ENCODE data around the gene CHRM4.

CHRM4 gene

DNA sequence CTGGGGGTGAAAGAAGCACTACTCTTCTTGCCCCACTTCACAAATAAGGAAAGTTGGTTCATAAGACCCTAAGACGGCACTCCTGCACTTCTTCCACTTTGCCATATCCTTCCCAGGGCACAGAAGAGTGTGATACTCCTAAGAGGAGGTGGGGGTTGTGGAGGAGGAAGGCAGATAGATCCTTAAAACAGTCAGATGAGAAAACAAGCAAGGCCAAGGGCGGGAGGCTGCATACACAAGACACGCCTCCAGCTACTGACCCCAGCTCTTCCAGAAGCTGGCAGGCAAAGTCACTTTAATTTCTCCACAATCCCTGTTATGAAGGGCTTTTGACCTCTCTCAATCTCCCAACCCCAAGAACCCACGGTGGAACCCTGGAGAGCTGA is 1.6 kb upstream of the CHRM4 start:
- DNase-seq (ENCODE audit: low spot score in 2 of 2) (no peak), ATAC-seq (replicated peaks; ENCODE audit: extremely low read depth, poor library complexity, severe bottlenecking) (no peak)
- Mint-ChIP-seq H3K4me1 (peaks cover 17% of the 10 kb centered on the region), H3K27ac (ENCODE audit: low read depth) (no peak overlapping the region), H3K4me3 (peak overlapping the region; percentile 75), H3K9me3 (no peaks in the 10 kb centered on the region), H3K36me3 (ENCODE audit: insufficient read depth) (peaks cover 14% of the 10 kb centered on the region), H3K27me3 (peaks cover 39% of the 10 kb centered on the region)

GRCh38 chr11:46392421-46393230 is 1.1 kb upstream of the CHRM4 start:
- peaks cover 23% of the 10 kb centered on the region for H3K4me1 Mint-ChIP-seq
- peaks cover 15% of the 10 kb centered on the region for H3K36me3 Mint-ChIP-seq (ENCODE audit: insufficient read depth)
- H3K4me3 Mint-ChIP-seq = peak overlapping the region; percentile 75
- DNase-seq (ENCODE audit: low spot score in 2 of 2) (peak; percentile 64 to 71), ATAC-seq (replicated peaks; ENCODE audit: extremely low read depth, poor library complexity, severe bottlenecking) (peak; percentile 72)
- H3K27ac Mint-ChIP-seq (ENCODE audit: low read depth) = no peak overlapping the region
- H3K27me3 Mint-ChIP-seq = peaks cover 45% of the 10 kb centered on the region
- H3K9me3 Mint-ChIP-seq = no peaks in the 10 kb centered on the region

DNA sequence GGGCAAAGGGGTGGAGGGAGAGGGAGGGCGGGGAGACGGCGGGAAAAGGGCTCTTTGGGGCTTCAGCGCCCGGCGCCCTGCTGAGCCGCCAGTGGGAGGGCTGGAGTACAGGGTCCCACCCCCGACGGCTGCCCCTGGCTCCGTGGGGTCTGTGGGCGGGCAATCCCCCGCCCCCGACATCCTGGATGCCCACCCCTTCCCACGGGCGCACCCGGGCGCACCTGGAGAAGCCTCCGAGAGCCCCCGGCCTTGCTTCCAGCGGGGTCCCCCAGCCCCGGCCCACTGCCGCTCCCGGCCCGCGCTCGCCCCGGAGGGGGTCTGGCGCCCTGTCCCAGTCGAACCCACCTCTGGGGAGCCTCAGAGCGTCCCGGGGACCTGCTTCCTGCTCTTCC is 394 bp downstream of the CHRM4 start:
- Mint-ChIP-seq H3K9me3 (no peaks in the 10 kb centered on the region), H3K4me1 (peaks cover 28% of the 10 kb centered on the region), H3K36me3 (ENCODE audit: insufficient read depth) (peaks cover 14% of the 10 kb centered on the region), H3K27me3 (peaks cover 60% of the 10 kb centered on the region), H3K27ac (ENCODE audit: low read depth) (no peak overlapping the region), H3K4me3 (no peak overlapping the region)
- DNase-seq (ENCODE audit: low spot score in 2 of 2) (no peak), ATAC-seq (replicated peaks; ENCODE audit: extremely low read depth, poor library complexity, severe bottlenecking) (no peak)

DNA sequence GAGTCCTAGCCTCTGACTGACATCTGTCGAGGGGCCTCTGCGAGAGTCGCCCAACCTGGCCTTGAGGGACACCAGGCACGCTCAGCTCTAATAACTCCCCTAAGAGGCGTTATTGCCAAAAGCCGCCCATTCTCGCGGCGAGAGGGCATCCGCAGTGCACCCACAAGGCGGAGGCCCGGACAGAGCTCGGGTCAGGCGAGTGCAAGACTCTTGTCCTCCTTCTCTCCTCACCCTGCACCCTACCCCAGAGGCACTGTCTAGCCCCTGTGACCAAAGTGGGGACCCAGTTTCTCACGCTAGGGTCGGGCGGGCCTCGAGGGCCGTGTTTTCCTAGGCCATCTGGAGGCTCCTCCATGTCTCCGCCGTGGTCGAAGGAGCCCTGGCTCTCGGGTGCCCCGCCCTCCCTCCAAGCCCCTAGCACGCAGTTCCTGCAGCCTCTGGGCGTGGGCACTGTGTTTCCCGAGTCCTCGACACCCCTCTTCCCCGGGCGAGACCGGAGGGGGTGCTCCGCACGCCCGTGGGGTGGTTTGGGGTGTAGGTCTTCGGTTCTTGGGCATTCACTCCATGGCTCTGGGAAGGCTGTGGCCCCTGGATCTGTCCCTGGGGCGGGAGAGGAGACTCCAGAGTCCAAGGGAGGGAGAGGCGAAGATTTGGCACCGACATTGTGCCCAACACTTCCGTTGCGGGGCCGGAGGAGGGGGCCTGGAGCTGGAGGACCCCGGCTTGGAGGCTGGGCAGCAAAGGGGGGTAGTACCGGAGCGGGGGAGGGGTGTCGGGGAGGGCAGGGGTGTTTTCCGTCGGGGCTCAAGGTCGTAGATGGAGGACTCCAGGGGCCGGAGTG is 1.0 kb downstream of the CHRM4 start:
- DNase-seq (ENCODE audit: low spot score in 2 of 2) (no peak), ATAC-seq (replicated peaks; ENCODE audit: extremely low read depth, poor library complexity, severe bottlenecking) (no peak)
- no peaks in the 10 kb centered on the region for H3K9me3 Mint-ChIP-seq
- peaks cover 10% of the 10 kb centered on the region for H3K36me3 Mint-ChIP-seq (ENCODE audit: insufficient read depth)
- H3K27ac Mint-ChIP-seq (ENCODE audit: low read depth) = no peak overlapping the region
- peaks cover 66% of the 10 kb centered on the region for H3K27me3 Mint-ChIP-seq
- H3K4me3 Mint-ChIP-seq = peak overlapping the region; percentile 40
- H3K4me1 Mint-ChIP-seq = peaks cover 28% of the 10 kb centered on the region

DNA sequence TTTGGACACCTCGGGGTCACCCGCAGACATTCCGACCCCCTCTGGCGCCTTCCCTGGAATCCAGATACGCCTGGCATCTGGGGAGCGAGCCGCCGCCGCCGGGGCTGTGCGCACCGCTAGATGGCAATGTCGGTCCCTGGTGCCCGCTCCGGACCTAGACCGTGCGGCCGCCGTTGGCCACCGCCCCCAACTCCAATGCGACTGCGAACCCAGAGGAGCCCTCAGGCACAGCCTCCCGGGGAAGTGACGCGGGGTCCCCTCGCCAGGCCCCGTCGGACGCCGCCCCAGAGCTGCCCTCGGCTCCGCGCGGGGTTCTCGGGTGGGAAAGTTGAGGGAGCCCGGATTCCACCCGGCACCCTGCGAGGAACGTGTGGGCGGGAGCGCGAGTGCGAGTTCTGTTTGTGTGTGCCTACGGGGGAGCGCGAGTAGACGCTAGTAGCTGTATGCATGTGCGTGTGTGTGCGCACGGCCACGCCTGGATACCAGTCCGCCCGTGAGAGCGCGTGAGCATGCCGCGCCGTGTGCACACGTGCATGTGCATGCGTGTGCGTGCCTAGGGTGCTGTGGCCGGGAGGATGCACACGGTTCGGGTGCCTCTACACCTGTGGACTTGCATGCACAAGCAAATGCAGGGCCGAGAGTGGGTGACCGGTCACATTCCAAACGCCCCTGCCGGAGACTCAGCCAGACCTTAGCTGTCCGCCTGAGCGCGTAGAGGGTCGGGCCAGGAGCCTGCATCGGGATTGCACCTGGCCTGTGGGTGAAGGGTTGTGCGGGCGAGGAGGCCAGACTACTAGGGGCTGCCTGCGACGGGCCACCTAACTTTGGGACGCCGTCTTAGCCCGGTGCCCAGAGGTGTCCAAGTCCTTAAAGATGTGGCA is 1.9 kb downstream of the CHRM4 start:
- no peak for ATAC-seq (replicated peaks; ENCODE audit: extremely low read depth, poor library complexity, severe bottlenecking)
- no peak for DNase-seq (ENCODE audit: low spot score in 2 of 2)
- no peak overlapping the region for H3K27ac Mint-ChIP-seq (ENCODE audit: low read depth)
- H3K27me3 Mint-ChIP-seq = peaks cover 74% of the 10 kb centered on the region
- peak overlapping the region; percentile 40 for H3K4me3 Mint-ChIP-seq
- no peaks in the 10 kb centered on the region for H3K9me3 Mint-ChIP-seq
- peaks cover 28% of the 10 kb centered on the region for H3K4me1 Mint-ChIP-seq
- H3K36me3 Mint-ChIP-seq (ENCODE audit: insufficient read depth) = peaks cover 10% of the 10 kb centered on the region

DNA sequence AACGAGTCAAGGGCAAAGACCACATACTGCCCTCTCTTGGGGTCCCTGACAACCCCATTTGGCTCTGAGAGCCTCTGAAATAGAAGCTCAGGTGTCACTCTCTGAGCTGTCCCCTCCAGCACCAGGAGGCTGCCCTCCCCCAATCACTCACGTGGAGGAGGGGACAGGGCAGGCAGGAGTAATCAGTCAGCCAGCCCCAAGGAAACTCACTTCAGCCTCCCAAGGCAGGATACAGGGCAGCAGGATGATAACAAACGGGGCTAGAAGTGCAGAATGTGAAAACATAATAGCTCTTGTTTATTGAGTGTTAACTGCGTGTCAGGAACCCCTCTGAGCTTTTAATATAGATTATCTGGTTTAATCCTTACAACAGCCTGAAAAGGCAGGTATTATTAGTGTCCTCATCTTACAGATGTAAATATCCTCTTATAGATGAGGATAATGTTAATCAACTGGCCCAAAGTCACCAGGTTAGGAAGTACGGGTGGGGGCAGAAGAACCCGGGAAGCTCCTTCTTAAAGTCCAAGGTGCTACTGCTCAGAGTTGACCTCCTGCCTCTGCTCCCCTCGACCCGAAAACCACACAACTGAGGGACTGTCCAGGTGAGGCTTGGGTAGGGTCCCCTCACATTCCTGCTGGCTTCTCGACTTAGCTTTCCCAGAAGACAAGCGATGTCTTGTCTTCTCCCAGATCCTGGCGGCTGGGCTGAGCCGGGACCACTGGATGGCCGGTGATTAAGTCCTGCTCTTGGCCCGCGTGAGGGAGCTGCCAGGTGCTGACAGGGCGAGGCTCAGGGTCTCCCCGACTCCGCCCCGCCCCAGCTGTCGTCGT is 2.7 kb downstream of the CHRM4 start:
- no peak for DNase-seq (ENCODE audit: low spot score in 2 of 2)
- no peak overlapping the region for H3K27ac Mint-ChIP-seq (ENCODE audit: low read depth)
- H3K9me3 Mint-ChIP-seq = no peaks in the 10 kb centered on the region
- H3K36me3 Mint-ChIP-seq (ENCODE audit: insufficient read depth) = peaks cover 9% of the 10 kb centered on the region
- H3K4me1 Mint-ChIP-seq = peaks cover 28% of the 10 kb centered on the region
- H3K27me3 Mint-ChIP-seq = peaks cover 77% of the 10 kb centered on the region
- peak overlapping the region; percentile 40 for H3K4me3 Mint-ChIP-seq
- no peak for ATAC-seq (replicated peaks; ENCODE audit: extremely low read depth, poor library complexity, severe bottlenecking)

DNA sequence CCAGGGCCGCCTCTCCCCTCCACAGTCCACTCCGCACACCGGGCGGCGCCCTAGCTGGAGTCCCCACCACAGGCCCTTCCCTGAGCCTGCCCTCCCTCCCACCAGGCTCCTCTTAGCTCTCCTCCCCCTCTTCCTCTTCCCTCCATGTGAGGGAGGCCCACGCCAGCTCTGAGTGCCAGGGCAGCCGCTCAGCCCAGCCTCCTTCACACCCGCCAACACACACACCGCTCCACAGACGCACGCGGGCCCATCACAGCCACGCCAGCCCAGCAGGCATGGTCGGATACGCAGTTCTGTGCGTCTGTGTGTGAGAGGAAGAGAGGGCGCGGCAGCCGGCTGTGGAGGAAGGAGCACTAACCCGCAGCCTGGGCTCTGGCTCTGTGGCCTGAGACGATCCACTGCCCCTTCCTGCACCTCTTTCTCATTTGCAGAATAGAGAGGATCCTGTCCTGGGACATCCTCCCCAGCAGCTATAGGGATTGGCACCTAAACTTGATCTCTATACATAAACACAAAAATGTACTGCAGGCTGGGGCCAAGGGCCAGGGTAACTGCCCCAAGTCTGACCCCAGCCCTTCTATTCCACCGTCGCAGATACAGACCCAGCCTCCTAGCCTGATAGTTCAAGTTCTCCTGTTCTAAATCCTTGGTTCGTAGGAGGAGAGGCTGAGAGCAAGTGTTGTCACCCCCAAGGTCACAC is 3.5 kb downstream of the CHRM4 start:
- no peak overlapping the region for H3K4me3 Mint-ChIP-seq
- H3K36me3 Mint-ChIP-seq (ENCODE audit: insufficient read depth) = peaks cover 12% of the 10 kb centered on the region
- ATAC-seq (replicated peaks; ENCODE audit: extremely low read depth, poor library complexity, severe bottlenecking) (peak; percentile 42), DNase-seq (ENCODE audit: low spot score in 2 of 2) (no peak)
- H3K4me1 Mint-ChIP-seq = peaks cover 26% of the 10 kb centered on the region
- peaks cover 75% of the 10 kb centered on the region for H3K27me3 Mint-ChIP-seq
- no peak overlapping the region for H3K27ac Mint-ChIP-seq (ENCODE audit: low read depth)
- H3K9me3 Mint-ChIP-seq = no peaks in the 10 kb centered on the region

GRCh38 chr11:46387456-46387855 is 4.1 kb downstream of the CHRM4 start:
- peaks cover 20% of the 10 kb centered on the region for H3K4me1 Mint-ChIP-seq
- H3K4me3 Mint-ChIP-seq = no peak overlapping the region
- ATAC-seq (replicated peaks; ENCODE audit: extremely low read depth, poor library complexity, severe bottlenecking) = no peak
- H3K9me3 Mint-ChIP-seq = no peaks in the 10 kb centered on the region
- H3K36me3 Mint-ChIP-seq (ENCODE audit: insufficient read depth) = peaks cover 12% of the 10 kb centered on the region
- DNase-seq (ENCODE audit: low spot score in 2 of 2) = no peak
- H3K27me3 Mint-ChIP-seq = peaks cover 70% of the 10 kb centered on the region
- H3K27ac Mint-ChIP-seq (ENCODE audit: low read depth) = no peak overlapping the region

DNA sequence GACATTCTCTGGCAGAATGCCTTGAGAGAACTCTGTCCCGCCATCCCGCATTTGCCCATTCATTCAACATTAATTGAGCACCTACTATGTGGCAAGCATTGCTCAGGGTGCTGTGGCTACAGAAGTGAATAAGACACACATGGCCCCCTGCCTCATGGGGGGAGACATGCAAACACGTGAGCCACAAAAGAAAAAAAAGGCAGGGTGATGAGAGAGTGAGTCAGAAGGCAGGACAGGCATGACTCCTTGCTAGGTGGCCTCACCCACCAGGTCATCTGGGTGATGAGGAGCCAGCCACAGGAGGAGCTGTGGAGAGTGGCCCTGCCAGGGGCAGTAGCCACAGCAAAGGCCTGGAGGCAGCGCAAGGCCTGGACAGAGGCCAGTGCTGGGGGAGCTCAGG is 4.9 kb downstream of the CHRM4 start:
- H3K27me3 Mint-ChIP-seq = peaks cover 74% of the 10 kb centered on the region
- H3K4me3 Mint-ChIP-seq = no peak overlapping the region
- H3K9me3 Mint-ChIP-seq = no peaks in the 10 kb centered on the region
- no peak overlapping the region for H3K27ac Mint-ChIP-seq (ENCODE audit: low read depth)
- H3K4me1 Mint-ChIP-seq = peaks cover 25% of the 10 kb centered on the region
- peaks cover 16% of the 10 kb centered on the region for H3K36me3 Mint-ChIP-seq (ENCODE audit: insufficient read depth)
- DNase-seq (ENCODE audit: low spot score in 2 of 2) (no peak), ATAC-seq (replicated peaks; ENCODE audit: extremely low read depth, poor library complexity, severe bottlenecking) (no peak)

GRCh38 chr11:46386005-46386578 is 5.5 kb downstream of the CHRM4 start:
- Mint-ChIP-seq H3K9me3 (no peaks in the 10 kb centered on the region), H3K4me1 (peaks cover 25% of the 10 kb centered on the region), H3K36me3 (ENCODE audit: insufficient read depth) (peaks cover 17% of the 10 kb centered on the region), H3K4me3 (no peak overlapping the region), H3K27ac (ENCODE audit: low read depth) (no peak overlapping the region), H3K27me3 (peaks cover 74% of the 10 kb centered on the region)
- DNase-seq (ENCODE audit: low spot score in 2 of 2) (no peak), ATAC-seq (replicated peaks; ENCODE audit: extremely low read depth, poor library complexity, severe bottlenecking) (no peak)
